ENCODE measurements around the gene PNLDC1.
"Not testable (repeated sequence)": the region's sequence is repeated elsewhere in the genome, so short reads cannot be mapped to it uniquely, and the experiment has no call there.

PNLDC1 gene

GRCh38 chr6:159833997-159834603, 34.0 kb downstream of the PNLDC1 start:
- TF ChIP-seq, protein P1, sequence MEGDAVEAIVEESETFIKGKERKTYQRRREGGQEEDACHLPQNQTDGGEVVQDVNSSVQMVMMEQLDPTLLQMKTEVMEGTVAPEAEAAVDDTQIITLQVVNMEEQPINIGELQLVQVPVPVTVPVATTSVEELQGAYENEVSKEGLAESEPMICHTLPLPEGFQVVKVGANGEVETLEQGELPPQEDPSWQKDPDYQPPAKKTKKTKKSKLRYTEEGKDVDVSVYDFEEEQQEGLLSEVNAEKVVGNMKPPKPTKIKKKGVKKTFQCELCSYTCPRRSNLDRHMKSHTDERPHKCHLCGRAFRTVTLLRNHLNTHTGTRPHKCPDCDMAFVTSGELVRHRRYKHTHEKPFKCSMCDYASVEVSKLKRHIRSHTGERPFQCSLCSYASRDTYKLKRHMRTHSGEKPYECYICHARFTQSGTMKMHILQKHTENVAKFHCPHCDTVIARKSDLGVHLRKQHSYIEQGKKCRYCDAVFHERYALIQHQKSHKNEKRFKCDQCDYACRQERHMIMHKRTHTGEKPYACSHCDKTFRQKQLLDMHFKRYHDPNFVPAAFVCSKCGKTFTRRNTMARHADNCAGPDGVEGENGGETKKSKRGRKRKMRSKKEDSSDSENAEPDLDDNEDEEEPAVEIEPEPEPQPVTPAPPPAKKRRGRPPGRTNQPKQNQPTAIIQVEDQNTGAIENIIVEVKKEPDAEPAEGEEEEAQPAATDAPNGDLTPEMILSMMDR (conservative IDR thresholded peaks at IDR 0.05; ENCODE audit: control insufficient read depth, insufficient read depth, low read depth, low read length) = no peak
- no peak for DNase-seq (ENCODE audit: low read depth)
- H3K4me3 ChIP-seq (ENCODE audit: control insufficient read depth, low read depth, low read length) = no peak overlapping the region

GRCh38 chr6:159836718-159837490, 36.8 kb downstream of the PNLDC1 start:
- peak overlapping the region; percentile 7 for H3K4me3 ChIP-seq (ENCODE audit: control insufficient read depth, low read depth, low read length)
- peak; percentile 3 for DNase-seq (ENCODE audit: low read depth)
- TF ChIP-seq, protein P1 (conservative IDR thresholded peaks at IDR 0.05; ENCODE audit: control insufficient read depth, insufficient read depth, low read depth, low read length) = no peak

DNA sequence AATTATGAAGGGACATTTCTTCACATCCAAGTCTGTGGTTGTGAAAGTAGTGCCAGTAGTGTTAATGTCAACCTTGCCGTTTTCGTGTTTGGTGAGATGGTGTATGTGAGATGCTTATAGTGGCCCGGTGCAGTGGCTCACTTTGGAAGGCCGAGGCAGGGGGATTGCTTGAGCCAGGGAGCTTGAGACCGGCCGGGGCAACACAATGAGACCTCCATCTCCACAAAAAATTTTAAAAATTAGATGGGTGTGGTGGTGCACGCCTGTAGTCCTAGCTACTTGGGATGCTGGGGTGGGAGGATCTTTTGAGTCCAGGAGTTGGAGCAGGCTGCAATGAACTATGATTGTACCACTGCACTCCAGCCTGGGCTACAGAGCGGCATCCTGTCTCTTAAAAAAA, 37.4 kb downstream of the PNLDC1 start:
- TF ChIP-seq, protein P1 (conservative IDR thresholded peaks at IDR 0.05; ENCODE audit: control insufficient read depth, insufficient read depth, low read depth, low read length) = no peak
- no peak overlapping the region for H3K4me3 ChIP-seq (ENCODE audit: control insufficient read depth, low read depth, low read length)
- DNase-seq (ENCODE audit: low read depth) = no peak

DNA sequence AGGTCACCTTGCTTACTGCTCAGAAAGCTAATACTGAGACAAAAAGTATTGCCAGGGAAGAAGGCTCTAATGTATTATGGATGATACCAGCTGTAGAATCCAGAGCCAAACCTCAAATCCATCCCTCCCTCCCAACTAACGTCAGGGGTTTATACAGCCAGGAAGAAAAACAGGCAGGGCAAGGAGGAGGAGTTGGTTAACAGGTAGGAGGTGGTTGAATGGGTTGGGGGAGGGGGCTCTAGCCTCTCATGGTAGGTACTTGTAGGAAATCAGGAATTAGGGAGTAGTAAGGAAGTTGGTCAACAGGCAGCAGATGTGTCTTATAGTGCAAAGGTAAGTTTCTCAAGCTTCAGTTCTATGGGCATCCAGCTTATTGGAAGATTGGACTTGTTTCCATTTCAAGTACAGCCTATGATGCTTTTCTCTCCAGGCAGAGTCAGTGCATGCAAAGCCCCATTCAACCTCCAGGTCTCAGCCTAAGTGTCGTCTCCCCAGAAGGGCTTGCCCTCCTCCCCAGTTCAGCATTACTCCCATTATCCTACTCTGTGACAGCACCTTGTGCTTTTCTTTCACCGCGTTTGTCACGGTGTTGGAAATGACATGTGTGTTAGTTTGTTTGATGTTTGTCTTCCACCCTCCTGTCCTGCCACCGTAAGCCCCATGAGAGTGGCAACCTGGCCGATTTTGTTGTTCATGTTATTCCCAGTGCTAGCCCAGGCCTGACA, 38.1 kb downstream of the PNLDC1 start:
- TF ChIP-seq, protein P1 (conservative IDR thresholded peaks at IDR 0.05; ENCODE audit: control insufficient read depth, insufficient read depth, low read depth, low read length) = no peak
- no peak overlapping the region for H3K4me3 ChIP-seq (ENCODE audit: control insufficient read depth, low read depth, low read length)
- DNase-seq (ENCODE audit: low read depth) = no peak

DNA sequence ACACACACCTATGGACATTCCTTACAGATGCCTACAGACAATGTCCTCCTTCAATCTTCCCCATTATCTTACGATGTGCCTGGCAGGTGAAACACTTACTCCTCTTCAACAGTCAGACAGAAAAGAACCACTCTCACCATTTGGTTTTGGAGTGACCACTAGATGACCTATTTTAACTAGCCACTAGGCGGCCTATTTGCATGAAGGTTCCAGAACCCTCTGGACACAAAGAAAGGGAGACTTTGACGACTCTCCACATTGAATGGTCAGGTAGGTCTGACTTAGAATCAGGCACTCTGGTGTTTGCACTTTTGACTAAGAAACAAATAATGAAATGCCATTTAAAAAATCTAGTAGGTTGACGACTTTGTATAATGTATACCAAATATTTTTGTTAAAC, 42.0 kb downstream of the PNLDC1 start:
- peak; percentile 22 for DNase-seq (ENCODE audit: low read depth)
- TF ChIP-seq, protein P1 (conservative IDR thresholded peaks at IDR 0.05; ENCODE audit: control insufficient read depth, insufficient read depth, low read depth, low read length) = peak; percentile 49
- no peak overlapping the region for H3K4me3 ChIP-seq (ENCODE audit: control insufficient read depth, low read depth, low read length)

DNA sequence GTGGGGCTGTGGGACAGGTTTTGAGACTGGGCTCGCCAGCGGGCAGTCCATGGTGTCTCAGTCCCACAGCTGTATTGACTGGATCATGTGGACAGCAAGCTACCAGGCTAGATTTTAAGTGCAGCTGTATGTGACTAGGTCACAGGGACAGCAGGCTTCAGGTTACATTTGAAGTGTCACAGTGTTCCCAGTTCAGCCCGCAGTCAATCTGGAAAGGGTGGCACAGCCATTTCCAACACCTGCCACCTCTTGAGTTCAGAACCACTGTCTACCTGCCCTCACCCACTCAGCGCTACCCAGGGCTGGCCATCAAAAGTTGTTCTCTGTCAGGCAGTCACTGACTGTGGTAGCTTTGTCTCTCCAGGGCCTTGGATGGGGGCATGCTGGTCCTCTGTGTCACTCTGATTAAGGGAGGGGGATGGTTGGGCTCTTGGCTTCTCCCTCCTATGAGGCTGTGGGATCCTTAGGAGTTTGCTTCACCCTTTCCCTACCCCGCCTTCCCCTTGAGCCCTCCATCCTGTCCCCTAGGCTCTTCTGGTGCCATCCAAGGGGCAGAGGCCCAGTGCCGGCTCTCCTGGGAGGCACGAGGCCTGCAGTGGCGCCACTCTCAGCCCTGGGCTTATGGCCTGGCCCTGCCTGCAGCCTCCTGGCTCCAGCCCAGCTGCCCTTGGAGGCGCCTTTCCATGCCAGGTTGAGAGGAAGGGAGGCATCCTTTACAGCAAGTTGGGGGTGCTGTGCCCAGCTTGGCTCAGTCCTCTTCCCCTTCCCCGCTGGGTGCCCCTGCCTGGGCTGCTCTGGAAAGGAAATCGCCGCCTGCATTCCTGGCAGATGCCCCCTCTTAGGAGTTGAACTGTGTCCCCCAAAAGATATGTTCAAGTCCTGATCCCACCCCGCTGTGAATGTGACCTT, 44.9 kb downstream of the PNLDC1 start:
- no peak overlapping the region for H3K4me3 ChIP-seq (ENCODE audit: control insufficient read depth, low read depth, low read length)

DNA sequence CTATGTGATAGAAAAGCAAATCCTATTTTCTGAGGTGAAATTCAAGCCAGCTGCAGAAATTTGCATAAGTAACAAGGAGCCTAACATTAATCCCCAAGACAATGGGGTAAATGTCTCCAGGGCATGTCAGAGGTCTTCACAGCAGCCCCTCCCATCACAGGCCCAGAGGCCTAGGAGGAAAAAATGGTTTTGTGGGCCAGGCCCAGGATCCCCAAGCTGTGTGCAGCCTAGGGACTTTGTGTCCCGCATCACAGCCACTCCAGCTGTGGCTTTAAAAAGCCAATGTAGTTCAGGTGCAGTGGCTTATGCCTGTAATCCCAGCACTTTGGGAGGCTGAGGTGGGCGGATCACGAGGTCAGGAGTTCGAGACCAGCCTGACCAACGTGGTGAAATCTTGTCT, 48.5 kb downstream of the PNLDC1 start:
- not testable (repeated sequence) for H3K4me3 ChIP-seq (ENCODE audit: control insufficient read depth, low read depth, low read length); DNase-seq (ENCODE audit: low read depth)

More for the DNA sequence above, 44.9 kb downstream of the PNLDC1 start:
- no peak for DNase-seq (ENCODE audit: low read depth)
- TF ChIP-seq, protein P1 (conservative IDR thresholded peaks at IDR 0.05; ENCODE audit: control insufficient read depth, insufficient read depth, low read depth, low read length) = no peak

DNA sequence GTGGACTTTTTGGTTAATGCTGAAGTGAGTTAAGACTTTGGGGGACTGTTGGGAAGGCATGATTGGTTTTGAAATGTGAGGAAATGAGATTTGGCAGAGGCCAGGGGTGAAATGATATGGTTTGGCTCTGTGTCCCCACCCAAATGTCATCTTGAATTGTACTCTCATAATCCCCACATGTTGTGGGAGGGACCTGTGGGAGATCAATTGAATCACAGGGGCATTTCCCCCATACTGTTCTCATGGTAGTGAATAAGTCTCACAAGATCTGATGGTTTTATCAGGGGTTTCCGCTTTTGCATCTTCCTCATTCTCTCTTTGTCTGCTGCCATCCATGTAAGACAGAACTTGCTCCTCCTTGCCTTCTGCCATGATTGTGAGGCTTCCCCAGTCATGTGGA, 49.8 kb downstream of the PNLDC1 start:
- DNase-seq (ENCODE audit: low read depth); H3K4me3 ChIP-seq (ENCODE audit: control insufficient read depth, low read depth, low read length): not testable (repeated sequence)
